Psoas muscle (tissue), 8 donors: ENCODE data around the gene IL20RB. TPM values are rescaled to one million over a fixed set of nuclear protein-coding genes. Genes with fewer than 3 reads are reported as not detected.

Experiments used
- ATAC-seq, 4 donors: fragments of 200-7000 bp; cut with Tn5 transposase; one replicate each; pipeline ENCODE4 v1.9.1; 2020; ENCODE audit warnings: moderate library complexity in 3 of 4, mild to moderate bottlenecking in 2 of 4
- DNase-seq, 2 donors: peaks; one replicate each; pipeline ENCODE4 v3.0.0-alpha.2; 2020
- H3K27ac ChIP-seq: fragments of 200-600 bp; one replicate; pipeline ENCODE4 v1.8.0; 2022
- H3K27me3 ChIP-seq, 3 donors: fragments of 200-600 bp in 1 of 3; one replicate each; pipeline versions ENCODE4 v1.6.1 to v1.8.0; 2013 to 2022; ENCODE audit warnings: low read length in 2 of 3, mild to moderate bottlenecking in 2 of 3, moderate library complexity in 1 of 3; ENCODE audit not compliant: insufficient read depth in 3 of 3
- H3K36me3 ChIP-seq, 2 donors: fragments of 200-600 bp in 1 of 2; one replicate each; pipeline versions ENCODE4 v1.6.1 to v1.8.0; 2013 to 2022; ENCODE audit warnings: low read depth in 1 of 2, mild to moderate bottlenecking in 1 of 2, moderate library complexity in 1 of 2; ENCODE audit not compliant: insufficient read depth in 1 of 2
- H3K4me1 ChIP-seq: fragments of 200-600 bp; one replicate; pipeline ENCODE4 v1.8.0; 2022
- H3K4me3 ChIP-seq: fragments of 200-600 bp; one replicate; pipeline ENCODE4 v1.8.0; 2022; ENCODE audit warnings: mild to moderate bottlenecking
- H3K9me3 ChIP-seq: fragments of 200-600 bp; one replicate; pipeline ENCODE4 v1.8.0; 2022
- CTCF ChIP-seq: fragments of 200-600 bp; IDR thresholded peaks from one replicate; pipeline ENCODE4 v1.8.0; 2022; ENCODE audit warnings: antibody characterized with exemption
- WGBS, 3 donors: extraction: QIAGEN DNeasy Blood & Tissue Kit; methylation state at CpG; one replicate each; pipeline versions ENCODE4 v1.1.6 to v1.1.7; 2013; 5-methylcytosine and 5-hydroxymethylcytosine counted together
- intact Hi-C, 2 donors: fragments of 100-400 bp; cut with DNase I; formaldehyde crosslinking; loops; one replicate each; pipeline versions ENCODE4 v1.11.0 to v1.14.2; 2022
- polyA plus RNA-seq, 3 donors: library from polyadenylated mRNA; stranded (reverse); fragments of 200-250 nt; gene quantifications; one replicate each; pipeline ENCODE4 v1.2.3, GENCODE V29; 2013
- total RNA-seq, 4 donors: library from RNA; stranded (reverse); fragmentation: NEBNext Ultra II Directional in 2 of 4; extraction: Animal tissue kit (Norgen Biotek cat#: 25700) in 2 of 4; gene quantifications; one replicate each; pipeline versions ENCODE4 v1.2.1 to v1.2.4, GENCODE V29; 2021 to 2023
- donor health status: healthy with polysubstance abuse.
- donor health status: DM: no; HTN: no; CAD: no; lungs with moderate emphysema.
- donor health status: Bipolar disorder and iron deficiency.
- donor health status: healthy.
- donor health status: DM: yes; HTN: yes; CAD: no.
- donor health status: DM: no; HTN: no; CAD: no.
- donor health status: DM: no; HTN: no; CAD: no.
- donor health status: DM: yes; HTN: yes; CAD: no.

Gene IL20RB
- total and polyA plus RNA-seq, 7 donors, result 0.46 to 1.6 (median 0.68) TPM; not detected in 1

- no peak overlapping the region for H3K27ac ChIP-seq
- H3K4me3 ChIP-seq, result no peak overlapping the region
- no peak for TF ChIP-seq CTCF
- no peaks in the 10 kb centered on the region for H3K27me3 ChIP-seq
- WGBS, 3 donors, result 87 to 94% (median 90%) methylated on average over 4 of the region's 4 CpGs
- DNase-seq (no peak), ATAC-seq (no peak)
- H3K4me1 ChIP-seq, result no peaks in the 10 kb centered on the region
- intact Hi-C loops, result no loop called here
- no peaks in the 10 kb centered on the region for H3K36me3 ChIP-seq
- peaks cover 12% of the 10 kb centered on the region for H3K9me3 ChIP-seq
Measured at GRCh38 chr3:136973352-136973751, 15.6 kb downstream of the IL20RB start.

- H3K36me3 ChIP-seq, result no peaks in the 10 kb centered on the region
Measured at GRCh38 chr3:136974670-136975069, 16.9 kb downstream of the IL20RB start.

GRCh38 chr3:136979204-136979603 lies 21.4 kb downstream of the IL20RB start:
- no peaks in the 10 kb centered on the region for H3K27me3 ChIP-seq
- no peaks in the 10 kb centered on the region for H3K4me1 ChIP-seq
- H3K9me3 ChIP-seq, result peaks cover 9% of the 10 kb centered on the region
- TF ChIP-seq CTCF, result no peak
- H3K36me3 ChIP-seq, result no peaks in the 10 kb centered on the region
- intact Hi-C loops, result no loop called here
- ATAC-seq, result no peak
- H3K27ac ChIP-seq, result no peak overlapping the region
- DNase-seq, result no peak
- no peak overlapping the region for H3K4me3 ChIP-seq

More at GRCh38 chr3:136974670-136975069, 16.9 kb downstream of the IL20RB start:
- WGBS, 3 donors, result 49 to 76% (median 68%) methylated on average over 2 of the region's 2 CpGs
- ATAC-seq (no peak), DNase-seq (no peak)
- Histone ChIP-seq H3K4me1 (no peaks in the 10 kb centered on the region), H3K27me3 (no peaks in the 10 kb centered on the region), H3K9me3 (peaks cover 12% of the 10 kb centered on the region), H3K27ac (no peak overlapping the region), H3K4me3 (no peak overlapping the region)
- intact Hi-C loops, result no loop called here
- no peak for TF ChIP-seq CTCF

GRCh38 chr3:136979684-136980083 lies 21.9 kb downstream of the IL20RB start:
- DNase-seq, result no peak
- Histone ChIP-seq H3K27ac (no peak overlapping the region), H3K36me3 (no peaks in the 10 kb centered on the region), H3K27me3 (no peaks in the 10 kb centered on the region), H3K4me1 (no peaks in the 10 kb centered on the region), H3K9me3 (peaks cover 4% of the 10 kb centered on the region), H3K4me3 (no peak overlapping the region)
- 59 to 68% (median 61%) methylated on average over 3 of the region's 3 CpGs for WGBS, 3 donors
- TF ChIP-seq CTCF, result no peak
- intact Hi-C loops, result no loop called here
- ATAC-seq, result no peak

- Histone ChIP-seq H3K9me3 (no peaks in the 10 kb centered on the region), H3K27ac (no peak overlapping the region), H3K27me3 (no peaks in the 10 kb centered on the region), H3K4me1 (no peaks in the 10 kb centered on the region), H3K4me3 (no peak overlapping the region), H3K36me3 (no peaks in the 10 kb centered on the region)
- DNase-seq (no peak), ATAC-seq (no peak)
- TF ChIP-seq CTCF, result no peak
- 81 to 84% (median 81%) methylated on average over 5 of the region's 5 CpGs for WGBS, 3 donors
- intact Hi-C loops, result no loop called here
Measured at GRCh38 chr3:136982033-136982432, 24.2 kb downstream of the IL20RB start.
